Measurements from ENCODE around the gene FBXW11.
"Not testable (repeated sequence)": the region's sequence is repeated elsewhere in the genome, so short reads cannot be mapped to it uniquely, and the experiment has no call there.

- not testable (repeated sequence) for TF ChIP-seq CTCF, POLR2A (IDR thresholded peaks at IDR 0.05)
Measured at GRCh38 chr5:171886037-171886436, 120.4 kb downstream of the FBXW11 start.

All from body of pancreas (tissue), 4 donors.